ENCODE data around the gene PTPN3. TPM values are rescaled to one million over a fixed set of nuclear protein-coding genes. Genes with fewer than 3 reads are reported as not detected.

The PTPN3 gene
- total RNA-seq, 1 experiment from 2014 or later, result 20.8 TPM

- POLR2A ChIA-PET, result no interaction called here
- no peak for ATAC-seq
- CTCF ChIA-PET, result no interaction called here
Observed at GRCh38 chr9:109411069-109411761, 86.9 kb downstream of the PTPN3 start.

More at GRCh38 chr9:109411069-109411761, 86.9 kb downstream of the PTPN3 start:
- no peak for DNase-seq (ENCODE audit: low read depth, low spot score)
- no peak overlapping the region for H3K27ac ChIP-seq (ENCODE audit: low read depth, low read length)
- no peak overlapping the region for H3K4me2 ChIP-seq (ENCODE audit: low read length)
- intact Hi-C loops (cut with micrococcal nuclease), result no loop called here
- H2AFZ ChIP-seq (ENCODE audit: low read depth, low read length, poor library complexity, severe bottlenecking), result no peak overlapping the region
- H3K4me3 ChIP-seq (replicated peaks in 1 of 2; ENCODE audit: low read depth in 1 of 2, low read length in 2 of 2), result no peak overlapping the region
- no peak for TF ChIP-seq POLR2AphosphoS5 (IDR thresholded peaks at IDR 0.05; ENCODE audit: low read depth, low read length)
- TF ChIP-seq, protein P1, sequence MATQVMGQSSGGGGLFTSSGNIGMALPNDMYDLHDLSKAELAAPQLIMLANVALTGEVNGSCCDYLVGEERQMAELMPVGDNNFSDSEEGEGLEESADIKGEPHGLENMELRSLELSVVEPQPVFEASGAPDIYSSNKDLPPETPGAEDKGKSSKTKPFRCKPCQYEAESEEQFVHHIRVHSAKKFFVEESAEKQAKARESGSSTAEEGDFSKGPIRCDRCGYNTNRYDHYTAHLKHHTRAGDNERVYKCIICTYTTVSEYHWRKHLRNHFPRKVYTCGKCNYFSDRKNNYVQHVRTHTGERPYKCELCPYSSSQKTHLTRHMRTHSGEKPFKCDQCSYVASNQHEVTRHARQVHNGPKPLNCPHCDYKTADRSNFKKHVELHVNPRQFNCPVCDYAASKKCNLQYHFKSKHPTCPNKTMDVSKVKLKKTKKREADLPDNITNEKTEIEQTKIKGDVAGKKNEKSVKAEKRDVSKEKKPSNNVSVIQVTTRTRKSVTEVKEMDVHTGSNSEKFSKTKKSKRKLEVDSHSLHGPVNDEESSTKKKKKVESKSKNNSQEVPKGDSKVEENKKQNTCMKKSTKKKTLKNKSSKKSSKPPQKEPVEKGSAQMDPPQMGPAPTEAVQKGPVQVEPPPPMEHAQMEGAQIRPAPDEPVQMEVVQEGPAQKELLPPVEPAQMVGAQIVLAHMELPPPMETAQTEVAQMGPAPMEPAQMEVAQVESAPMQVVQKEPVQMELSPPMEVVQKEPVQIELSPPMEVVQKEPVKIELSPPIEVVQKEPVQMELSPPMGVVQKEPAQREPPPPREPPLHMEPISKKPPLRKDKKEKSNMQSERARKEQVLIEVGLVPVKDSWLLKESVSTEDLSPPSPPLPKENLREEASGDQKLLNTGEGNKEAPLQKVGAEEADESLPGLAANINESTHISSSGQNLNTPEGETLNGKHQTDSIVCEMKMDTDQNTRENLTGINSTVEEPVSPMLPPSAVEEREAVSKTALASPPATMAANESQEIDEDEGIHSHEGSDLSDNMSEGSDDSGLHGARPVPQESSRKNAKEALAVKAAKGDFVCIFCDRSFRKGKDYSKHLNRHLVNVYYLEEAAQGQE (IDR thresholded peaks at IDR 0.05; ENCODE audit: low read depth), result no peak
- TF ChIP-seq TCF7L2 (IDR thresholded peaks at IDR 0.05; ENCODE audit: borderline replicate concordance, extremely low read depth, insufficient read depth, insufficient read length), result no peak
- no peak for TF ChIP-seq CBX3 (IDR thresholded peaks at IDR 0.05; ENCODE audit: low read depth)
- TF ChIP-seq YY1 (IDR thresholded peaks at IDR 0.05; ENCODE audit: extremely low read depth, insufficient replicate concordance, low read depth, low read length), result no peak
- no peak for TF ChIP-seq SIN3A (IDR thresholded peaks at IDR 0.05; ENCODE audit: low read depth)
- TF ChIP-seq FOSL1 (IDR thresholded peaks at IDR 0.05; ENCODE audit: low read depth), result no peak
- no peak for TF ChIP-seq RAD21 (IDR thresholded peaks at IDR 0.05; ENCODE audit: low read depth)
- TF ChIP-seq EZH2phosphoT487 (IDR thresholded peaks at IDR 0.05; ENCODE audit: borderline replicate concordance), result no peak
- TF ChIP-seq ELF1 (IDR thresholded peaks at IDR 0.05; ENCODE audit: borderline replicate concordance, low read depth), result no peak
- TF ChIP-seq, protein P2, sequence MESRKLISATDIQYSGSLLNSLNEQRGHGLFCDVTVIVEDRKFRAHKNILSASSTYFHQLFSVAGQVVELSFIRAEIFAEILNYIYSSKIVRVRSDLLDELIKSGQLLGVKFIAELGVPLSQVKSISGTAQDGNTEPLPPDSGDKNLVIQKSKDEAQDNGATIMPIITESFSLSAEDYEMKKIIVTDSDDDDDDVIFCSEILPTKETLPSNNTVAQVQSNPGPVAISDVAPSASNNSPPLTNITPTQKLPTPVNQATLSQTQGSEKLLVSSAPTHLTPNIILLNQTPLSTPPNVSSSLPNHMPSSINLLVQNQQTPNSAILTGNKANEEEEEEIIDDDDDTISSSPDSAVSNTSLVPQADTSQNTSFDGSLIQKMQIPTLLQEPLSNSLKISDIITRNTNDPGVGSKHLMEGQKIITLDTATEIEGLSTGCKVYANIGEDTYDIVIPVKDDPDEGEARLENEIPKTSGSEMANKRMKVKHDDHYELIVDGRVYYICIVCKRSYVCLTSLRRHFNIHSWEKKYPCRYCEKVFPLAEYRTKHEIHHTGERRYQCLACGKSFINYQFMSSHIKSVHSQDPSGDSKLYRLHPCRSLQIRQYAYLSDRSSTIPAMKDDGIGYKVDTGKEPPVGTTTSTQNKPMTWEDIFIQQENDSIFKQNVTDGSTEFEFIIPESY (IDR thresholded peaks at IDR 0.05; ENCODE audit: extremely low read depth, insufficient replicate concordance, low read length), result no peak
- no peak for TF ChIP-seq EGR1 (IDR thresholded peaks at IDR 0.05; ENCODE audit: low read depth)
- TF ChIP-seq JUND (IDR thresholded peaks at IDR 0.05), result no peak
- TF ChIP-seq SP1 (IDR thresholded peaks at IDR 0.05; ENCODE audit: low read depth), result no peak
- TF ChIP-seq EZH2 (IDR thresholded peaks at IDR 0.05), result no peak
- TF ChIP-seq ZNF274 (IDR thresholded peaks at IDR 0.05; ENCODE audit: low read depth, low read length), result no peak
- TF ChIP-seq POLR2A (IDR thresholded peaks at IDR 0.05; ENCODE audit: borderline replicate concordance, extremely low read depth, insufficient read depth, insufficient read length), result no peak
- TF ChIP-seq SRF (IDR thresholded peaks at IDR 0.05; ENCODE audit: low read depth), result no peak
- no peaks in the 10 kb centered on the region for H4K20me1 ChIP-seq (ENCODE audit: insufficient read depth)
- H3K9me2 ChIP-seq (ENCODE audit: insufficient read depth), result no peaks in the 10 kb centered on the region
- BruUV-seq (replicated peaks), result no TSS peak
- peaks cover 21 to 23% of the 10 kb centered on the region in 2 experiments; a peak in 3 of 4 replicates for H3K36me3 ChIP-seq (ENCODE audit: control insufficient read depth in 1 of 2, insufficient read depth in 2 of 2, low read length in 2 of 2)
- RAD21 ChIA-PET (ENCODE audit: low non-redundant PET in 1 of 2, low total read pairs in 2 of 2, uncharacterized antibody in 2 of 2, unreplicated experiment in 2 of 2), result no interaction called here
- no peak overlapping the region for H3K9ac ChIP-seq (ENCODE audit: low read length)
- H3K79me2 ChIP-seq (ENCODE audit: insufficient read depth, low read length), result no peaks in the 10 kb centered on the region
- no peaks in the 10 kb centered on the region for H3K9me3 ChIP-seq (ENCODE audit: control insufficient read depth in 1 of 2, insufficient read depth in 1 of 2, low read depth in 1 of 2, low read length in 2 of 2)
- H3K4me1 ChIP-seq (ENCODE audit: control insufficient read depth in 1 of 2, insufficient read depth in 2 of 2, low read length in 2 of 2), result no peaks in the 10 kb centered on the region
- H3K27me3 ChIP-seq (ENCODE audit: insufficient read depth, low read length), result no peaks in the 10 kb centered on the region

Data from HCT116 (cell line).